WTC11 (cell line): ENCODE data around the gene COMMD7.

ENCODE experiments used
- CBFB ChIP-seq: sonication (generic); formaldehyde crosslinking; IDR thresholded peaks from 2 replicates; pipeline ENCODE4 v1.8.1; 2022; ENCODE audit warnings: mild to moderate bottlenecking, low read depth, missing genetic modification reagents
- CTCF ChIP-seq: fragments of 200-600 bp; IDR thresholded peaks from 2 replicates; pipeline ENCODE4 v1.8.0; 2022; ENCODE audit warnings: antibody characterized with exemption
- ELF4 ChIP-seq: sonication (generic); formaldehyde crosslinking; IDR thresholded peaks from 2 replicates; pipeline ENCODE4 v1.8.1; 2022; ENCODE audit warnings: low read depth, mild to moderate bottlenecking, moderate library complexity, missing genetic modification reagents
- JAZF1 ChIP-seq: fragments of 250-450 bp; sonication (Bioruptor Pico); IDR thresholded peaks from 2 replicates; pipeline ENCODE4 v1.9.0; 2021; ENCODE audit warnings: moderate library complexity, mild to moderate bottlenecking, inconsistent platforms
- JUN ChIP-seq: sonication (generic); formaldehyde crosslinking; IDR thresholded peaks from 2 replicates; pipeline ENCODE4 v1.8.0; 2023; ENCODE audit warnings: mild to moderate bottlenecking, missing genetic modification reagents
- KAT7 ChIP-seq: sonication (generic); formaldehyde crosslinking; IDR thresholded peaks from 2 replicates; pipeline ENCODE4 v1.8.1; 2023; ENCODE audit warnings: missing genetic modification reagents, mild to moderate bottlenecking, borderline replicate concordance
- NFE2L1 ChIP-seq: sonication (generic); formaldehyde crosslinking; IDR thresholded peaks from 2 replicates; pipeline ENCODE4 v1.8.1; 2023; ENCODE audit warnings: missing genetic modification reagents
- SP1 ChIP-seq: sonication (generic); formaldehyde crosslinking; conservative IDR thresholded peaks from 2 replicates; pipeline ENCODE4 v1.8.1; 2022; ENCODE audit warnings: missing genetic modification reagents
- ZNF219 ChIP-seq: sonication (generic); formaldehyde crosslinking; IDR thresholded peaks from 2 replicates; pipeline ENCODE4 v1.8.0; 2023; ENCODE audit warnings: missing genetic modification reagents, mild to moderate bottlenecking, borderline replicate concordance
- ZNF263 ChIP-seq: sonication (generic); formaldehyde crosslinking; IDR thresholded peaks from 2 replicates; pipeline ENCODE4 v1.8.1; 2022; ENCODE audit warnings: low read depth, mild to moderate bottlenecking, moderate library complexity, missing genetic modification reagents
- ZNF317 ChIP-seq: sonication (generic); formaldehyde crosslinking; IDR thresholded peaks from 2 replicates; pipeline ENCODE4 v1.8.1; 2023; ENCODE audit warnings: low read depth, mild to moderate bottlenecking, moderate library complexity, missing genetic modification reagents, borderline replicate concordance
- ZNF671 ChIP-seq: fragments of 250-450 bp; sonication (Bioruptor Pico); IDR thresholded peaks from 2 replicates; pipeline ENCODE4 v1.8.0; 2021; ENCODE audit warnings: mild to moderate bottlenecking
- TF ChIP-seq, protein P1 (sequence below): sonication (generic); formaldehyde crosslinking; conservative IDR thresholded peaks from 2 replicates; pipeline ENCODE4 v1.8.1; 2022; ENCODE audit warnings: mild to moderate bottlenecking, missing genetic modification reagents

DNA sequence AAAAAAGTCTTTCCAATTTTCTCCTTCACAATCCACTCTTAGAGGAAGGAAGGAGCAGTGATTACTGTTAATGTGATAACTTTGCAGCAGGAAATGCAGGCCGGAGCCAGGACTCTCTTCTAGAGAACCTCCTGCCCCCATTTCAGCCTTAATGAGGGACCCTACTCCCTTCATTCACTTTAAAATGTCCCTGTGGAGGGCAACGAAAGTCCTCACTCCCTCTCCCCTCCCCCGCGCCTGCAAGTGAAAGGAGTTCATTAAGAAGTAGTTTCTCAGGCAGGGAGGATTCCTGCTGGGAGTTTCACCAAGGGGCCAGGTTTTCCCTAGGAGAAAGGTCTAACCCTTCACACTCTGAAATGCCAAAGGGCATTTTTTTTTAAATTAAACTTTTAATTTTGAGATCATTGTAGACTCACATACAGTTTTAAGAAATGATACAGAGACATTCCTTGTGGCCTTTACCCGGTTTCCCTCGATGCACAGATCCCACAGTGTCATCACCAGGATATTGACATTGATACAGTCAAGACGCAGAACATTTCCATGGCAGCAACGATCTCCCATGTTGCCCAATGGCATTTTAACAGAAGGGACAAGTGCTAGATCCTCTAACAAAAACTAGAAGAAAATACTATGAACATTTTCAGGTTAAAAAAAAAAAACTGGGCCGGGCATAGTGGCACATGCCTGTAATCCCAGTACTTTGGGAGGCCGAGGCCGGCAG, 6.8 kb upstream of the COMMD7 start:
- no peak for TF ChIP-seq CTCF
- no peak for TF ChIP-seq JAZF1 (CRISPR knock-in tag)
- no peak for TF ChIP-seq JUN (CRISPR knock-in tag)
- TF ChIP-seq ZNF263 (CRISPR knock-in tag) = no peak
- TF ChIP-seq, protein P1, sequence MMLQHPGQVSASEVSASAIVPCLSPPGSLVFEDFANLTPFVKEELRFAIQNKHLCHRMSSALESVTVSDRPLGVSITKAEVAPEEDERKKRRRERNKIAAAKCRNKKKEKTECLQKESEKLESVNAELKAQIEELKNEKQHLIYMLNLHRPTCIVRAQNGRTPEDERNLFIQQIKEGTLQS = no peak
- no peak for TF ChIP-seq ZNF317 (CRISPR knock-in tag)
- TF ChIP-seq KAT7 (CRISPR knock-in tag) = no peak
- no peak for TF ChIP-seq CBFB (CRISPR knock-in tag)
- no peak for TF ChIP-seq ZNF671
- no peak for TF ChIP-seq SP1
- TF ChIP-seq ZNF219 (CRISPR knock-in tag) = no peak
- TF ChIP-seq NFE2L1 (CRISPR knock-in tag) = no peak
- TF ChIP-seq ELF4 (CRISPR knock-in tag) = no peak
